Sigmoid colon (tissue), 7 donors: ENCODE data around the gene RBBP8NL. TPM values are rescaled to one million over a fixed set of nuclear protein-coding genes. Genes with fewer than 3 reads are reported as not detected.

Source experiments
- DNase-seq: peaks from one replicate; pipeline ENCODE4 v3.0.0-alpha.2; 2019
- H3K27ac ChIP-seq, 4 donors: fragments of 200-600 bp; sonication (generic); one replicate each; pipeline ENCODE4 v1.5.1; 2016 to 2019; ENCODE audit warnings: mild to moderate bottlenecking in 1 of 4
- H3K27me3 ChIP-seq, 3 donors: fragments of 200-600 bp; sonication (generic); one replicate each; pipeline ENCODE4 v1.5.1; 2019; ENCODE audit warnings: mild to moderate bottlenecking in 1 of 3
- H3K36me3 ChIP-seq, 4 donors: fragments of 200-600 bp; sonication (generic); one replicate each; pipeline ENCODE4 v1.5.1; 2016 to 2019
- H3K4me1 ChIP-seq, 4 donors: fragments of 200-600 bp; sonication (generic); one replicate each; pipeline ENCODE4 v1.5.1; 2017 to 2019
- H3K4me3 ChIP-seq, 4 donors: fragments of 200-600 bp; sonication (generic); one replicate each; pipeline ENCODE4 v1.5.1; 2017 to 2019; ENCODE audit warnings: mild to moderate bottlenecking in 2 of 4, moderate library complexity in 1 of 4
- H3K9me3 ChIP-seq, 4 donors: fragments of 200-600 bp in 3 of 4; sonication (generic) in 3 of 4; one replicate each; pipeline versions ENCODE4 v1.5.1 to v1.6.1; 2013 to 2019
- EP300 ChIP-seq, 4 donors: sonication (generic); formaldehyde crosslinking; IDR thresholded peaks; one replicate each; pipeline ENCODE4 v1.6.1; 2017; ENCODE audit warnings: antibody characterized with exemption in 4 of 4
- POLR2A ChIP-seq, 2 donors: fragments of 450-650 bp; IDR thresholded peaks; one replicate each; pipeline ENCODE4 v1.6.1; 2016; ENCODE audit warnings: antibody characterized with exemption in 2 of 2, mild to moderate bottlenecking in 2 of 2, moderate library complexity in 2 of 2
- POLR2AphosphoS5 ChIP-seq, 4 donors: sonication (generic); formaldehyde crosslinking; IDR thresholded peaks; one replicate each; pipeline ENCODE4 v1.6.1; 2017; ENCODE audit warnings: antibody characterized with exemption in 4 of 4
- WGBS, 2 donors: extraction: QIAGEN DNeasy Blood & Tissue Kit; methylation state at CpG; one replicate each; pipeline ENCODE4 v1.1.7; 2013; 5-methylcytosine and 5-hydroxymethylcytosine counted together
- intact Hi-C: fragments of 100-400 bp; cut with DNase I; formaldehyde crosslinking; loops from one replicate; pipeline ENCODE4 v1.15.1; 2023
- polyA plus RNA-seq, 3 donors: library from polyadenylated mRNA; stranded (reverse); fragments of 200-250 nt; gene quantifications; one replicate each; pipeline ENCODE4 v1.2.3, GENCODE V29; 2013
- total RNA-seq, 4 donors: library from RNA; depleted of rRNA; stranded (reverse); fragments of >200 nt; gene quantifications; one replicate each; pipeline ENCODE4 v1.1.0, GENCODE V29; 2016
- TF ChIP-seq, protein P1 (sequence below), 4 experiments: fragments of 450-650 bp in 3 of 4; fragments of 200-600 bp in 1 of 4; IDR thresholded peaks; one replicate each; pipeline ENCODE4 v1.5.1; 2016 to 2019; ENCODE audit warnings: antibody characterized with exemption in 4 of 4, mild to moderate bottlenecking in 3 of 4, moderate library complexity in 2 of 4
- donor health status: healthy with polysubstance abuse.
- donor health status: Bipolar disorder and iron deficiency.
- donor health status: healthy.

Gene RBBP8NL
- total and polyA plus RNA-seq, 7 donors = 4.2 to 12.5 (median 5.4) TPM; not detected in 4

DNA sequence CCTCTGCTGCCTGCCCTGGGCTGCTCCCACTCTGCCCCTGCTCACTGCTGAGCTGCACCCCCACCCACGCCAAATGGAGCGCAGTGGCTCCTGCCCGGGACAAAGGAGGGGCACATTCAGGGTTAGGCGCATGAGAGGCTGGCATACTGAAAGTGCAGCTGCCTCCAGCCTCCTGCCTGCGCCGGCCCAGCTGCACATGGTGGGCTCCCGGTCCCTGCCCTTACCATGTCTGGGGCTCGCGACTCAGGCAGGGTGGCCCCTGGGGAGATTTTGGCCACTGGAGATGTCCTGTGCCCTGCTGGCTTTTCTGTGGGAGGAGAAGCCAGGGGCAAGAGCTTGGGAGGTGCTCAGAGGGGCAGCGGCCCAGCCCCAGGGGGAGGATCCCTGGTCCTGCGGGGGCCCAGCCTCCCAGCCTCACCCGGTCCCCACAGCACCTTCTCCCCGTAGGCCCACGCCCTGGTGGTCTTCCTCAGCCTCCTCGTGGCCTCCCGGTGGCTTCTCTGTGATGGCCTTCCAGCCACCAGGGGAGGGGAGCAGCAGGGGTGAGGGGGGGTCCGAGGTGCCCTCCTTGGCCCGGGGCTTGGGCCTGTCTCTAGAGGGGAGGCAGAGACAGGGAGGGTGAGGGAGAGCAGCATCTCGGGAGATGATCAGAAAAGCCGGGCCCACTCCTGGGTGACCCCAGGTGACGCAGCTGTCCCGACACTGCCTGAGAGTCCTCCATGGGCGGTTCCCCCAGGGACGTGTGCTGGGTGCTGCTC, 11.8 kb downstream of the RBBP8NL start:
- WGBS, 2 donors = 83 to 90% methylated on average over 24 of the region's 24 CpGs
- intact Hi-C loops = no loop called here

DNA sequence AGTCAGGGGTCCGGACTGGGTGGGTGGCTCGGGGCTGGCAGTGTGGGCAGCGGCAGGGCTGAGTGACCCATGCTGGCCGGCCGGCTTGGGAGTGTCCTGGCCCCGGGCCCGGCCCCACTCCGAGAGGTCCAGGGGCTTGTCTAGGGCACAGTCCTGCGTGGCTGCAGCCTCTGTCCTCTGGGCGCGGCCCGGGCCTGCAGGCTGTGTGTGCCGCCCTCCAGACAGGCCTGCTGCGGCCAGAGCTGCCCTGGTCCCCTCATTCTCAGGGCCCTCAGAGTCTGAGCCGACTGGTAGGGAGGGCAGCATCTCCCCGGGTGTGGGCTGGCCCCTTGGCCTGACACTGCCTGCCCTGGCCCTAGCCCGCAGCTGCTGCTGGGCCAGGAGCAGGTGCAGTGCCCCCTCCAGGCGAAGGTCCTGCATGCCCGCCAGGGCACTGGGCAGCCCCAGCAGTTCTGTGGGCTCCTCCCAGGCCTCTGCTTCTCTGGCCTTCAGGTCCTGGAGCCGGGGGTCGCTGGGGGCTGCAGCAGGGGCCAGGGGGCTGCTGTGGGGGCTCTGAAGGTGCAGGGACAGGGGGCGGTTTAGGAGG, 13.3 kb downstream of the RBBP8NL start:
- WGBS, 2 donors = 39 to 77% methylated on average over 22 of the region's 22 CpGs
- TF ChIP-seq POLR2AphosphoS5 (IDR thresholded peaks at IDR 0.05) (no peak), POLR2A (IDR thresholded peaks at IDR 0.05) (no peak), EP300 (IDR thresholded peaks at IDR 0.05) (no peak)
- TF ChIP-seq, protein P1, sequence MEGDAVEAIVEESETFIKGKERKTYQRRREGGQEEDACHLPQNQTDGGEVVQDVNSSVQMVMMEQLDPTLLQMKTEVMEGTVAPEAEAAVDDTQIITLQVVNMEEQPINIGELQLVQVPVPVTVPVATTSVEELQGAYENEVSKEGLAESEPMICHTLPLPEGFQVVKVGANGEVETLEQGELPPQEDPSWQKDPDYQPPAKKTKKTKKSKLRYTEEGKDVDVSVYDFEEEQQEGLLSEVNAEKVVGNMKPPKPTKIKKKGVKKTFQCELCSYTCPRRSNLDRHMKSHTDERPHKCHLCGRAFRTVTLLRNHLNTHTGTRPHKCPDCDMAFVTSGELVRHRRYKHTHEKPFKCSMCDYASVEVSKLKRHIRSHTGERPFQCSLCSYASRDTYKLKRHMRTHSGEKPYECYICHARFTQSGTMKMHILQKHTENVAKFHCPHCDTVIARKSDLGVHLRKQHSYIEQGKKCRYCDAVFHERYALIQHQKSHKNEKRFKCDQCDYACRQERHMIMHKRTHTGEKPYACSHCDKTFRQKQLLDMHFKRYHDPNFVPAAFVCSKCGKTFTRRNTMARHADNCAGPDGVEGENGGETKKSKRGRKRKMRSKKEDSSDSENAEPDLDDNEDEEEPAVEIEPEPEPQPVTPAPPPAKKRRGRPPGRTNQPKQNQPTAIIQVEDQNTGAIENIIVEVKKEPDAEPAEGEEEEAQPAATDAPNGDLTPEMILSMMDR (IDR thresholded peaks at IDR 0.05) = no peak
- Histone ChIP-seq H3K4me1 (peaks cover 0 to 15% (median 14%) of the 10 kb centered on the region in 4 donors), H3K27ac (no peak overlapping the region), H3K27me3 (peaks cover 0 to 8% (median 0%) of the 10 kb centered on the region in 3 donors), H3K36me3 (no peaks in the 10 kb centered on the region), H3K4me3 (no peak overlapping the region), H3K9me3 (no peaks in the 10 kb centered on the region)
- no peak for DNase-seq
- intact Hi-C loops = no loop called here

More for the DNA sequence above, 11.8 kb downstream of the RBBP8NL start:
- peaks cover 0 to 8% (median 0%) of the 10 kb centered on the region in 3 donors for H3K27me3 ChIP-seq
- H3K27ac ChIP-seq = no peak overlapping the region
- peaks cover 0 to 3% (median 2%) of the 10 kb centered on the region in 4 donors for H3K4me1 ChIP-seq
- DNase-seq = no peak
- TF ChIP-seq, protein P1 (IDR thresholded peaks at IDR 0.05) = no peak
- no peak for TF ChIP-seq POLR2A (IDR thresholded peaks at IDR 0.05)
- TF ChIP-seq EP300 (IDR thresholded peaks at IDR 0.05) = no peak
- TF ChIP-seq POLR2AphosphoS5 (IDR thresholded peaks at IDR 0.05) = no peak
- no peak overlapping the region for H3K4me3 ChIP-seq
- no peaks in the 10 kb centered on the region for H3K36me3 ChIP-seq
- no peaks in the 10 kb centered on the region for H3K9me3 ChIP-seq

DNA sequence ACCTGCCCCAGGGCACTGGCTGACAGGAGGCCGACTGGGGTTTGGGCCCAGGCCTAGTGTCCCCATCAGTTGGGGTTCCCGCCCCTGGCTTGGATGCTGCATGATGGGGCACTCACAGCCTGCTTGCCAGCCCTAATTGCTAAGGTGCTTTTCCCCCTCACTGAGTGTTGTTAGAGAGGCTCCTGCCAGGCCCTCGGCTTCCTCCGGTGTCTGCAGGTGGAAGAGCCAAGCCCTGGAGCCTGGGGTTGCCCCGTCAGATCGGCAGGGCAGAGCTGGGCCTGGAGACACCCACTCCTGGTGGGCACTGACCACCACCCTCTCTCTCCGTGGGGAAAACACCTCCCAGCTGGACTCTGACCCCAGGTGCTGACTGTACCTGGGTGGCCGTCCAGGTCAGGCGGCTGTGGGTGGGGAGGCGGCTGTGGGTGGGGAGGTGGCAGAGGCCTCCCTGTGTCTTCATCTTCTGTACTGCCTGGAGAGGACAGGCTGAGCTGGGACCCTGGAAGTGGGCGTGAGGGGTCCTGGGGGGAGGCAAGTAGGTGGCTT, 14.2 kb downstream of the RBBP8NL start:
- peaks cover 0 to 15% (median 14%) of the 10 kb centered on the region in 4 donors for H3K4me1 ChIP-seq
- intact Hi-C loops = no loop called here
- no peak for DNase-seq
- TF ChIP-seq POLR2A (IDR thresholded peaks at IDR 0.05) (no peak), EP300 (IDR thresholded peaks at IDR 0.05) (no peak), POLR2AphosphoS5 (IDR thresholded peaks at IDR 0.05) (no peak)
- TF ChIP-seq, protein P1 (IDR thresholded peaks at IDR 0.05) = no peak
- H3K4me3 ChIP-seq = no peak overlapping the region
- no peak overlapping the region for H3K27ac ChIP-seq
- no peaks in the 10 kb centered on the region for H3K36me3 ChIP-seq
- H3K9me3 ChIP-seq = no peaks in the 10 kb centered on the region
- H3K27me3 ChIP-seq = peaks cover 0 to 8% (median 0%) of the 10 kb centered on the region in 3 donors
- 28 to 77% methylated on average over 11 of the region's 11 CpGs for WGBS, 2 donors

DNA sequence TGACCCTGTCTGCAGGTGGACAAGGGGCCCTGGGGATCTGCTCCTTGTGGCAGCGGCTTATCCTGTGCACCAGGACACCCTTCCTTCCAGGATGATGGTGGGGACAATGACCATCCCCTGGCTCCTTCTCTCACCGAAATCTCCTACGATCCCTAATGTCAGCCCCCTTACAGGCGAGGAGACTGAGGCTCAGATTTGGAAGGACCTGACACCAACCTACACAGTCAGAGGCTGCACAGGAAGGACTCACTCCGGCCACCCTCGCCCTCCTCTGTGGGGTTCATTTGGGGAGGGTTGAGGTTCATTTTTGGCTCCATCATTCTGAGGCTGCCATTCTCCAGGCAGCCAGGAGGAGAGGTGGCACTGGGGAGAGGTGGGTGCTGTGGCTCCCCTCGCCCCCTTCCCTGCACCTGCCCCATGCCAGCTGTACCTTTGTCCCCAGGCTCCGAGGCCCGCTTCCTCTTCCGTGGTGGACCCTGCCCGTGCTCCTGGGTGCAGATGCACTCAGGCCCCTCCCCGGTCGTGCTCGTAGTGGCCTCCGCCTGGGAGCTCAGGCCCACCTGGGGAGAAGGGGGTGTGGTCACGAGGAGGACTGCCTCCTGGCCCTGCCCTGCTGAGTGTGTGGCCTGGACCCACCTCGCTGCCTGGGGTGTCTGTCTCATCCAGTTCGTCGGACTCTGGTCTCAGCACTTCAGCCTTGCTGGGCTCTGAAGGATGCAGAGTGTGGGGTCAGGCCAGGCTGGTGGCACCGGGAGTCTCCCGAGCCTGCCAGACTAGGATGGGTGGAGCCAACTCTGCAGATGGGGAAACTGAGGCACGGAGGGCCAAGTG, 14.9 kb downstream of the RBBP8NL start:
- Histone ChIP-seq H3K27ac (peak overlapping the region in 1 of 4 donors; percentile 3), H3K4me1 (peaks cover 0 to 20% (median 19%) of the 10 kb centered on the region in 4 donors), H3K27me3 (peaks cover 0 to 8% (median 0%) of the 10 kb centered on the region in 3 donors), H3K4me3 (no peak overlapping the region), H3K9me3 (no peaks in the 10 kb centered on the region), H3K36me3 (no peaks in the 10 kb centered on the region)
- TF ChIP-seq EP300 (IDR thresholded peaks at IDR 0.05) (no peak), POLR2A (IDR thresholded peaks at IDR 0.05) (peak in 1 of 2 donors; percentile 28), POLR2AphosphoS5 (IDR thresholded peaks at IDR 0.05) (no peak)
- intact Hi-C loops = no loop called here
- no peak for DNase-seq
- 28 to 66% methylated on average over 22 of the region's 22 CpGs for WGBS, 2 donors
